ENCODE data around the gene ATP1A4.
A peak's percentile ranks its signal among the peaks of the same experiment; 100 is the strongest.
"Not testable (repeated sequence)": the region's sequence is repeated elsewhere in the genome, so short reads cannot be mapped to it uniquely, and the experiment has no call there.

The ATP1A4 gene

DNA sequence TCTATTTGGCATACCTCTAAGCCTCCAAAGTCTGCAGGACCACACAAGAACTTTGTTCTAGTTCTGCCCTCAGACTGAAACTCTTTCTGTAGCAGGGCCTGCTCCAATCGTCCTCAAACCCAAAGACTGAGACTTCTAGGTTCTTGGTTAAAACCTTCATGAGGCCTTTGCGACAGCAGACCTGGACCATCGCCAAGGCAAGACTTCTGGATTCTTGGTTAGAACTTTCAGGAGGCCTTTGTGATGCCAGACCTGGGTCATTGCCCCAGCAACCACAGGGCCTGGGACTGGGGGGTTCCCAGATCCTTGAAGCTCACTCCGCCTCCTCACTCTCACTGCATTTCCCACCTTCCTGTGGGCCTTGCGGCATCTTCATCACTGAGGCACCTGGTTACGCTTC lies at the start of gene ATP1A4:
ATP1A4 (plus strand) TSS at position 301 of the 400 bp plus-strand sequence. CDS start 438 bp downstream, outside the sequence.
- no peak for DNase-seq (ENCODE audit: low spot score)

DNA sequence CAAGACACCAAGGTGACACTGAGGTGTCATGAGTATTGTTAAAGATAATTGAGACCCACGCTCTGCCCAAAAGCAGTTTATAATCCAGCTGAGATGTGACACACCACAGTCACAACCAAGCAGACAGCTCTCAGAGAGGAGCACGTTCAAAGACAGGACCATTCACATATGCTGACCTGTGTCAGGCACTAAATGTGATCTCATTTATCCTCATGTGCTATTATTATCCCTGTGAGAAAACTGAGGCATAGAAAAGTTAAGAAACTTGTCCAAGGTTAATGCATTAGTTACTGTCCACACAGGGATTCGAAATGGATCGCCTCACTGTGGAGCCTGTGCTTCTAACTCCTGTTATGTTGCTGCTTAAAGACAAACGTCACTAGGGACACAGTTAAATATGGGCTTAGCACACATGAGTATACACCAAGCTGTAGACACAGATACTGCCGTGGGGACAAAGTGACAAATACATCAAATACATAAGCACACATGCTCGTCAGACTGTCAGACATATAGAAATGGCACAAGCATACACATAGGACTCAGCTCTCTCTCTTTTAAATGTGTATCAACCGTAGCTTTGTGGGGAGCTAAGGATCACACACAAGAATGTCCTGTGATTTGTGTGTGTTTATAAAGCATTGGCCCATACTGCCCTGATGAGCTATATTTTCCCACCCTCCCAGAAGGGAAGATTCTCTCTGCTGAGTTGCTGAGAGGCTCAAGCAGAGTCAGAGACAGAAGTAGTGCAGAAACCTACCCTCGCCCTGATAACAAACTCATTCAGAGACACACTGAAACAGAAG lies 49.5 kb upstream of the ATP1A4 start:
- no peak for DNase-seq (ENCODE audit: low spot score)

DNA sequence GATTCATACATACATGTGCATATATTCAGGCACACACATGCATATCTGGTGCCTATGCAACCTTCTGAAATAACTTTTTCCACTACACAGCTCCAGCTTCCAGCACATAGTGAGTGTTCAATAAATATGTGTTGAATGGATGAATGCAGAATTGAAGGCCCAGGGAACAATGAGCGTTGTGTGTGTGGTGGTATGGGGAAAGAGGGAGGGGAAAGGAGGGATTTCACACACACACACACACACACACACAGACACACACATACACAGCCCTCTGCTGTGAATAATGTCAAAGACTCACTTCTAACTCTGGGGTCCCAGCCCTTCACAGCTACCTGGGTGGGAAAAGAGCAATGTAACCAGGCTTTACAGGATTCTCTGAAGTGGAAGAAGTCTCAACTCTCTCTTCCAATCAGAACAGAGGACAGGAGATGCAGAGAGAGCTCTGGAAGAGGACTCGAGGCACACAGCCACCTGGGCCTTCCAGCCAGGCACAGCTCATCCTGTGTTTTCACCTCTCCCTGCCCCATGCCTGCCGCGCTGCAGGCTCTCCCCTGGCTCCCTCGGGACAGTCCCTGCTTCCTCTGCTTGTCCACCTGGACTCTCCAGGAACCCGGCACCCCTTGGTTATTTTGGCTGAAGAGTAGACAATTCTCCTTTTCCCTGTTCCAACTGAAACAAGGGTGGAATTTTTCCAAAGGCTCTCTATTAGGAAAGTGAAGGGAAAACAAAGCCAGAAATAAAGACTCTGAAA lies 47.6 kb upstream of the ATP1A4 start:
- no peak for DNase-seq (ENCODE audit: low spot score)

DNA sequence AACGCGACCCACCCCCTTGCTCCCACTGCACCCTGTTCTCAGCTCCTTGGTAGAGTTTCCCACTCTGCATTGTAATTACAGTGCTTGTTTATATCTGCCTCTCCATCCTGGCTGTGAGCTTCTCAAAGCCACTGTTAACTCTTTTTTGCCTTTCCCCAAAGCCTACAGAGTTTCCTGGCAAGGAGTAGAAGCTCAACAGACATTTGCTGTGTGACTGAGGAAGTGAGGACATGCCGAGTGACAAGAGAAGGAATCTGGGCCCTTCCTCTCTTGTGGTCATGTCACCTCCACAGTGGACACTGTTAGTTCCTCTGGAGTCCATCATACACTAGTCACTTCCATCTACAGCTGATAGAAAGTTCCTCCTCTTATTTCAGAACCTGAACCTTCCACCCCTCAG lies 46.9 kb upstream of the ATP1A4 start:
- no peak for DNase-seq (ENCODE audit: low spot score)

DNA sequence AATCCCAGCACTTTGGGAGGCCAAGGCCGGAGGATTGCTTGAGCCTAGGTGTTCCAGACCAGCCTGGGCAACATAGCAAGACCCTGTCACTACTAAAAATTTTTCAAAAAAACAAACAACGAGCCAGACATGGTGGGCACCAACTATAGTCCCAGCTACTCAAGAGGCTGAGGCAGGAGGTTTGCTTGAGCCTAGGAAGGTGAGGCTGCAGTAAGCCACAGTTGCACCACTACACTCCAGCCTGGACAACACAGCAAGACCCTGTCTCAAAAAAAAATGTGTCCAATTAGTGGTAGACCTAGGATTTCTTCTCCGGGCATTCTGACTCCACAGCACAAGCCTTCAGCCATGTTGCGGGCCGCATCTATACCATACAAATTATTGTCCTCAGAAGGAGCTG lies 46.2 kb upstream of the ATP1A4 start:
- no peak for DNase-seq (ENCODE audit: low spot score)

DNA sequence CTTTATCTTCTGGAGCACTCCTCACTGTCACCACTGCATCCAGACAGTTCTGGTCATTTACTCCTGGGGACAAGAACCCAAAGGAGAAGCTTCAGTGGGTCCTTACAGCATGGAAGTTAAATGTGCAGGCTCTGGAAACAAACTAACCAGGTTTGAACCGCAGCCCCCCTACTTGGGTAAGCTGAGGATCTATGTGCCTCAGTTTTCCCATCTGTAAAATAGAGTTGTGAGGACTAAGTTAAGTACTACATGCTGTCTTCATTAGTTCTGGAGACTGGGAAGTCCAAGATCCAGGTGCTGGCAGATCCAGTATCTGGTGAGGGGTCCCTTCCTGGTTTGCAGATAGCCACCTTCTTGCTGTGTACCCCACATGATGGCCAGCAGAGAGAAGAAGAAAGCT lies 43.9 kb upstream of the ATP1A4 start:
- no peak for DNase-seq (ENCODE audit: low spot score)

DNA sequence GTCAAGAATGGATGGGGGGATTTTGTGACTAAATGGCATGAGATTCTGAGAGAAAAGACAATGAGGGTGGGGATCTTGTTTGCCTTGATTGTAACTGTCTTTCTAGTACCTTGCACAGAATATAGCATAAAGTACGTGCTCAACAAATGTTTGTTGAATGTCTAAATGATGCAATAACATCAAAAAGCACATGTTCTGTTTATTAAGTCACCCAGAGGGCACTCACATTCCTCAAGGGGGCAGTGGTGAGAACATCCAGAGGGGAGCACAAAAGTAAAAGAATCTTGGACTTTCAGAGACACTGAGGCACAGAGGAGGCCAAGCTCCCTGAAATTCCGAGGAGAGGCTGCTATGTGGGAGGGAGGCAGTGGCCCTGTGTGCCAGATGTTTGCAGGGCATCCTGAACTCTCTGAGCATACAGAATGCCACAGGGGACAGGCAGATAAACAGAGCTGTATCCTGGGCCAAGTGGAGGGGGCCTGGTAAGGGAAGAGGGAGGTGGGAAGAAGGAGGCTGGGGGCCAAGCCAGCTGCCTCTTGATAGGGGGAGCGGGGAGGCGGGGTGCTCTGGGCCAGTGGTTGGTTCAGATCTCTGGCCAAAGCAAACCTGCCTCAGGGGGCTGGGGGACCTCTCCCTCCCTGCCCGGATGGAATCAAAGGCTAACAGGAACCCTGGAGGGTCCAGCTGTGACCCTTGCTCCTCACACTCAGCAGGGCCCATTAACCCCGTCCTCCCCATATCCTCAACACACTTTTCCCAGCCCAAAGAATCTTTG lies 42.3 kb upstream of the ATP1A4 start:
- peak; percentile 67 for DNase-seq (ENCODE audit: low spot score)

DNA sequence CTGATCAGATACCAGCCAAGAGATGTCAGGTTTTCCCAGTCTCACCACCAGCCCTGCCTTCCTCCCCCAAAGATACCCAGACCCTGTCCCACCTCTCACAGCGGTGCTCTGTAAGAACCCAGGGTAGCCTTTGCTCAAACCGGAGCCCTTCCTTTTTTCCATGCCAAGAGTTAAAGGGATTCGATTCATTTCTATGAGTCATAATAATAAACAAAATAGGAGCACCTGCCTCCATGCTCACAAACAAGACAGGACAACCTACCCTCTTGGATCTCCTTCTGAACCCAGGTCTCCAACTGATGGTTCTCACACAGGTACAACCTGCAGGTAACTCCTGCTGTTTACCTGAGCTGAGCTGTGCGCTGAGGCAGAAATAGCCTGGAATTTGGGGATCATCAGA lies 41.7 kb upstream of the ATP1A4 start:
- no peak for DNase-seq (ENCODE audit: low spot score)

DNA sequence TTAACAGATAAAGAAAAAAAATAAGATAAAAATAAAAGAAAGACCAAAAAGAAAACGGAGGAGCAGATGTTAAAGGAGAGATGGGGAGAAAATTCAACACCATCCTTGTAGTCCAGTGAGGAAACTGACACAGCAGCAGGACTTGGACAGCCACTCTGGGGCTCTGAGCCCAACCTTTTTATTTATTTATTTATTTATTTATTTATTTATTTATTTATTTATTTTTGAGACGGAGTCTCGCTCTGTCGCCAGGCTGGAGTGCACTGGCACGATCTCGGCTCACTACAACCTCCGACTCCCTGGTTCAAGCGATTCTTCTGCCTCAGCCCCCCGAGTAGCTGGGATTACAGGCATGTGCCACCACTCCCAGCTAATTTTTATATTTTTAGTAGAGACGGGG lies 39.9 kb upstream of the ATP1A4 start:
- not testable (repeated sequence) for DNase-seq (ENCODE audit: low spot score)

DNA sequence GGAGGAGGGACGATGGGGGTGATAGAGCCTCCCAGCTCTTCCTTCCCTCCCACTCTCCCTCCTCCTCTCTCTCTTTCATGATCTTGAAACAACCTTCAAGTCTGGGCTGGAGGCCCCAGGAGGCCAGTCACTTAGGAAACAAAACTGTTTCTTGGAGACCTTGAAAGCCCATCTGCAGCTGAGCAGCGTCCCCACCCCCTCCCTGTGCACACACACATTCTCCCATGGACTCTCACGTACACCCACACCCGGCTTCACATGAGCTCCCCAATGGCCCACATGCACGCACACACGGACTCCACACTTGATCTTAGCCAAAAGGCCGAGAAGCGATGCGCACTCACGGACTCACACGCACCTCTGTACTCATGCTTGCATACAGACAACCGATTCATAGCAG lies 39.0 kb upstream of the ATP1A4 start:
- no peak for DNase-seq (ENCODE audit: low spot score)

DNA sequence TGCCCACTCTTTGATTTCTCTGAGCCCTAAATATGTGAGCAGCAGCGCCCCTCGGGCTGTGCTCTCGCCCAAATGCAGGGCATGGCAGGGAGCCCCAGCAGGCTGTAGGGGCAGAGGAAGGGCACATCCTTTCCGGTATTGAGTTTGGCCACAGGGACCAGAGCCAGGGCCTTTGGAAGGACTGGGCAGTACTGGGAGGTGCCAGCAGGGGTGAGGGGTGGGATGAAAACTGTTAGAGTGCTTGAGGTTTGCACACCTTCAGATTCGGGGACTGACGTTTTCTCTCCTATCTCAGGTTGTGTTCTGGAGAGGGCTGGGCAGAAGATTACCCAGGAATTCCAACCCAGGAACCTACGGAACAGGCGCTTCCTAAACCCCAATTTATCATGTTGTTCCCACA lies 38.0 kb upstream of the ATP1A4 start:
- DNase-seq (ENCODE audit: low spot score): no peak

DNA sequence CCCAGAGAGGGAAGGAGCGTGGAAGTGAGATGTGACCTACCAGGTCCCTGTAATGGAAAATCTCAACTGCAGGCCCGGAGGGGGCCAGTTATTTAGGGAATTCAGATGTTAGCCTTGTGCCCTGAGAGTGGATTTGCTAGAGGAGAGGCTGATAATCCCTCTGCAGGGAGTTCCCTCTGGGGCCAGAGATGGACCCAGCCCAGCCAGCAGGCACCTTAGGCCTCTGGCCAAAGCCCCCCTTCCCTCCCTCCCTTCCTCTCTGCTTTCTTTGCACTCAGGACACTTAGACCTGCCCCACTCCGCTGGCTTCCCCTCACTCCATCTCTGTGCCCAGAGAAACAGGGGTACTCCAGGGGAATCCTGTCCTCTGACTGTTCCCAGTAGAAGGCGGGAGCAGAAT lies 37.3 kb upstream of the ATP1A4 start:
- no peak for DNase-seq (ENCODE audit: low spot score)

DNA sequence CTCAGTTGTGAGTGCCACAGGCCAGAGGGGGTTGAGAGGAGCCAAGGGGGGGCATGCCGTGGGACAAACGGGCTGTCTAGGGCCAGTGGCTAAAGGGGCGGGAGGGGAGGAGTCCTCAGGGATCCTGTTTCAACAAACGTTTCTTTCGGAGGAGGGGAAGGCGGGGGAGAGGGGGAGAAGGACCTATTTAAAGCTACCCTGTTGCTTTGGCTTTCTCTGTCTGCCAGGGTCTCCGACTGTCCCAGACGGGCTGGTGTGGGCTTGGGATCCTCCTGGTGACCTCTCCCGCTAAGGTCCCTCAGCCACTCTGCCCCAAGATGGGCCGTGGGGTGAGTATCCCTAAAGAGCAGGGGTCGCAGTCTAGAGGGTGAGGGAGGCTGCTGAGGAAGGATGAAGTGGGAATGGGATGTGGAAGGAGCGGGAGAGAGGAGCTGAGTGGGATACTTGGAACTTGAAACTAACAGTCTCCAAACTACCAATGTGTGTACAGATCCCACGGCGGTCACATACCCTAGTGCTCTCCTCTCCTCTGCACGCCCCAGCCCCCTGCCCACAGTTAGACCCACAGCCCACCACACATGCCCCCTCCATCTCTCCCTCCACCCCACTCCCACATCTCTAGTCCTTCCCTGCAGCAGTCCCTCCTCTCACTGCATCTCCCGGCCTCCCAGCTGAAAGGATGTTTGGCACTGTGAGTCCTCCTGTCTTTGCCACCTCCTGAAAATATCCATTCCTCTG lies 35.7 kb upstream of the ATP1A4 start, which contains the start of gene ATP1A2:
ATP1A2 (plus strand) TSS at position 215 of the 738 bp plus-strand sequence; CDS start at position 318, 103 bp downstream.
- no peak for DNase-seq (ENCODE audit: low spot score)

DNA sequence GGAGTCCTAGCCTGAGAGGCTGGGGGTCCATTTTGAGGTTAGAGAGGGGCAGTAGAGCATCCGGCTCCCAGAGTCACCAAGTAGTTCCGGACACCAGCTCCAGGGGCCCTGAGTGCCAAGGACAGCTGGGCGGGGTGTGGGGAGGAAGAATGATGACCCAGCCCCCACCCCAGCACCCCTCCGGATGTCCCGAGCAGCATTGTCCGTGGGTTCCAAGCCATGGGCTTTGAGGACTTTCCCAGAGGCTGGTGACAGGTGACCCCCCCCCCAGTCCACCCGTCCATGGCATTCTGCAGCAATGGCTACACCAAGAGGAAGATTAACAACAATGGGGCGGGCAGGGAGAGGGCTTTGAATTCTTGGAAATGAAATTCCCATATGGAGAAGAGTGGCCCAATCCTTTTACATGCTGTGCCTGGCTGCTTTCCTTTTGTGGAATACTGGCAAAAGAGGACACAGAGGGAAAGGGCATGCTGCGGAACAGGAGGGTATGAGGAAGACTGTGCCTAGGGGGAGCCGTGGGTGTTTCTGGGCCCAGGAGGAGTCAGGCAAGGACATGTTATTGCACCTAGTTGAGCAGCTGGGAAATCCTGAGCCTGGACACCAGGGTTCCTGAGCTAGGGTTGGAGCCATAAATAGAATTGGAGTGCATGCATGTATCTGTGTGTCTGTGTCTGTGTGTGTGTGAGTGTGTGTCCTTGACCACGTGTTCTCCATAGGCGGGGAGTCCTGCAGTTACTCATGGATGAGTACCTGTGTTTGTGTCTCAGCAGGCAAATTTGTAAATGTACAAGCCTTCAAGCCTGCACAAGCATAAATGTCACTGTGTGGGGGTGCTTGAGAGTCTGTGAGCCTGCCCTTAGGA lies 34.9 kb upstream of the ATP1A4 start:
- no peak for DNase-seq (ENCODE audit: low spot score)

DNA sequence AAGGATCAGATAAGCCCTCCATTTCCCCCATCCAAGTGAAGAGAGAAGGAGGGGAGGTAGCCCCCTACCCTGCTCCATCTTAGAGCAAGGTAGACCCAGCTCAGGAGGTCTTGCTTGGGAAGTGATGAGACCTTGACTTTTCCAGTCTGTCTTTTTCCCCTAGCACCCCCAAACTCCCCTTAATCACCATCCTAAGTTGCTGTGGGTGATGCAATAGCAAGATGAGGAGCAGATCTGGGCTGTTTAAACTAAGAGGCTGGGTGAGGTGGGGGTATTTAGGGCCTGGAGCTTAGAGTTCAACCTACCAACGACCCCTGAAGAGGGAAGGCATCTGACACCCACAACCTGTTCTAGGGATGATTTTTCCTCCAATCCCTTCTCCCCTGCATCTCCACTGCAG lies 34.1 kb upstream of the ATP1A4 start:
- no peak for DNase-seq (ENCODE audit: low spot score)

DNA sequence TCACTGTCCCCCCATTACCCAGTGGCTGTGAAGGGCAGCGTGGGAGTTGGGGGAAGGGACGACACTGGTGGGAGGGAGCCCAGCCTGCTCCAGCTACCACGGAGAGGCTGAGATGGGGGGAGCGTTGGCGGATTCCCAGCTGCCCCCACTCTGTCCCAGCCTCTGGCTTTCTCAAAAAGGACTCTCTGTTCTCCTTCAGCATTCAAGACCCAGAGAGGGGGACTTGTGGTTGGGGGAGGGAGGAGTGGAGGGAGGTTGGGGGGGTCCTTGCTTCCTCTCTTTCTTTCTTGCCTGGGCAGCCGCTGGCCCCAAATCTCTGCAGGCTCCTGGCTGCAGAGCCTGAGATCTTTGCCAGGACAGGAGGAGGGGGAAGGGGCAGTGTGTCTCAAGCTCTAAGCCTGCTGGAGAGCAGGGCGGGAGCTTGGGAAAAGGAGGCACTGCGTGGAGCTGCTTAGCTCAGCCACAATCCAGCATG lies 33.7 kb upstream of the ATP1A4 start:
- peak; percentile 79 for DNase-seq (ENCODE audit: low spot score)

DNA sequence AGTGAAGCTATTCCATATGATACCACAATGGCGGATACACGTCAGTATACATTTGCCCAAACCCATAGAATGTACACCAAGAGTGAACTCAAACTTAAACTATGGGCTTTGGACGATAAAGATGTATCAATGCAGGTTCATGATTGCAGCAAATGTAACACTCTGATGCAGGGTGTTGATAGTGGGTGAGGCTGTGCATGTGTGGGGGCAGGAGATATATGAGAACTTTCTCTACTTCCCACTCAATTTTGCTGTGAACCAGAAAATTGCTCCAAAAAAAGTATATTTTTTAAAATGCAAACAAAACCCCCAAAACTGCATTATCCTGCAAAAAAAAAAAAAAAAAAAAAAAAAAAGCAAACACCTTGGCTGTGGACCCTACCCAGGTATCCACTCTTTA lies 32.5 kb upstream of the ATP1A4 start:
- DNase-seq (ENCODE audit: low spot score): no peak

DNA sequence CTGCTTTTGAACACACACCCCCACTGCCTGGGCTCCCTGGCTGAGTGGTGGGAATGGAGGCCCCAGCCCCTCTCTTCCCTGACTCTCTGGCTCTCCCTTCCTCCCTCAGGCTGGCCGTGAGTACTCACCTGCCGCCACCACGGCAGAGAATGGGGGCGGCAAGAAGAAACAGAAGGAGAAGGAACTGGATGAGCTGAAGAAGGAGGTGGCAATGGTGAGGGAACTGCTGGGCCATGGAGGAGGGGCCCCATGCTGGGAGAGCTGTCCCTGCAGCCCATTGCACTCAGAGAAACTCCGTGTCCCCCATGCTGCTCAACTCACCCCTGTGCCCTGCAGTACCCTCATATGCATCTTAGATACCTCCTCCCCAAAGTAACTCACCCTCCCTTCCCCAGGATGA lies 30.6 kb upstream of the ATP1A4 start:
- no peak for DNase-seq (ENCODE audit: low spot score)

DNA sequence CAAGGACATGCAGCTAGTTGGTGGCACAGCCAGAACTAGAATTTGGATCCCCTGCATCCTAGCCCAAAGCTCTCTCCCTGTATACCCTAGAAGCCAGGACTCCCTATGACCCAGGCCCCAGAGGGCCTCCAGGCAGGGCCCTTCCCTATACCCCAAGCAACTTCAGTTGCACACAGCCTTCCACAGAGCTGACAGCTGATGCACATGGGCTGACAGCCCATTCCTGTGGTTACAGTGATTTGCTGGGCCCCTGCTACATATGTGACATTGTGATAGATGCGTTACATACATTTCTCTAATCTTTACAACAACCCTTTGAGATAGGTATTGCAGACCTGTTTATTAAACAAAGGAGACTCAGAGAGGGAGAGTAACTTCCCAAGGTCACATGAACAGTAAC lies 30.0 kb upstream of the ATP1A4 start:
- no peak for DNase-seq (ENCODE audit: low spot score)

DNA sequence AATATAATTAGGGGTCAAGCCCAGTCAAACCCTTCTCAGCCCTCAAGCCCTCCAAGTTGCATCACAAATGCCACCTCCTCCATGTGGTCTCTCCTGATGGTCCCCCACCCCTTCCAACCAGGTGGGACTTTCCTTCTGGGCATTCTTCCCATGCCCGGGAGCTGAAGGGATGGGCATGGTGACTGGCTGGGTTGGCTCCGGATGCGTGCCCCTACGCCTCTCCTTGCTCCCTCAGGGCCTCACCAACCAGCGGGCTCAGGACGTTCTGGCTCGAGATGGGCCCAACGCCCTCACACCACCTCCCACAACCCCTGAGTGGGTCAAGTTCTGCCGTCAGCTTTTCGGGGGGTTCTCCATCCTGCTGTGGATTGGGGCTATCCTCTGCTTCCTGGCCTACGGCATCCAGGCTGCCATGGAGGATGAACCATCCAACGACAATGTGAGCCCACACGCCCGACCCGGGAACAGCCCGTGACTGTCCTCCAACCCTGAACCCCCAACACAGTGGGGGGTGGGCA lies 28.4 kb upstream of the ATP1A4 start:
- no peak for DNase-seq (ENCODE audit: low spot score)

DNA sequence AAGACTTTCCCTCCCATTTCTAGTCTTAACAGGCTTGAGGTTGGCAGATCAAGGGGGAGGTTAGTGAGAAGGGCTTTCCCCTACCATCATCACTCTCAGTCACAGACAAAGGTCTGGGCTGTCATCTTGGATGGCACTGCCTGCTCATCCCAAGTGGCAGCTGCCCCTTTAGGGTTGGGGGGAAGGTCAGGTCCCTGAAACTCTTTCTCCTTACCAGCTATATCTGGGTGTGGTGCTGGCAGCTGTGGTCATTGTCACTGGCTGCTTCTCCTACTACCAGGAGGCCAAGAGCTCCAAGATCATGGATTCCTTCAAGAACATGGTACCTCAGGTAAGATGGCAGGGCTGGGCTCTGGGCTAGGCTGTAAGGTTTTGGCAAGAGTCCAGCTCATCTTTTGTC lies 27.7 kb upstream of the ATP1A4 start:
- no peak for DNase-seq (ENCODE audit: low spot score)

Data from AG20443 (cell line).